HG02763 (cell line): Measurements from ENCODE around the gene MLEC.

ENCODE experiments used
- ATAC-seq: cut with Tn5 transposase; IDR thresholded peaks from one replicate; pipeline ENCODE4 v1.9.1; 2021; ENCODE audit warnings: mild to moderate bottlenecking, moderate library complexity; ENCODE audit not compliant: unreplicated experiment

The MLEC gene

GRCh38 chr12:120739031-120739762 is 52.2 kb downstream of the MLEC start:
- no peak for ATAC-seq

DNA sequence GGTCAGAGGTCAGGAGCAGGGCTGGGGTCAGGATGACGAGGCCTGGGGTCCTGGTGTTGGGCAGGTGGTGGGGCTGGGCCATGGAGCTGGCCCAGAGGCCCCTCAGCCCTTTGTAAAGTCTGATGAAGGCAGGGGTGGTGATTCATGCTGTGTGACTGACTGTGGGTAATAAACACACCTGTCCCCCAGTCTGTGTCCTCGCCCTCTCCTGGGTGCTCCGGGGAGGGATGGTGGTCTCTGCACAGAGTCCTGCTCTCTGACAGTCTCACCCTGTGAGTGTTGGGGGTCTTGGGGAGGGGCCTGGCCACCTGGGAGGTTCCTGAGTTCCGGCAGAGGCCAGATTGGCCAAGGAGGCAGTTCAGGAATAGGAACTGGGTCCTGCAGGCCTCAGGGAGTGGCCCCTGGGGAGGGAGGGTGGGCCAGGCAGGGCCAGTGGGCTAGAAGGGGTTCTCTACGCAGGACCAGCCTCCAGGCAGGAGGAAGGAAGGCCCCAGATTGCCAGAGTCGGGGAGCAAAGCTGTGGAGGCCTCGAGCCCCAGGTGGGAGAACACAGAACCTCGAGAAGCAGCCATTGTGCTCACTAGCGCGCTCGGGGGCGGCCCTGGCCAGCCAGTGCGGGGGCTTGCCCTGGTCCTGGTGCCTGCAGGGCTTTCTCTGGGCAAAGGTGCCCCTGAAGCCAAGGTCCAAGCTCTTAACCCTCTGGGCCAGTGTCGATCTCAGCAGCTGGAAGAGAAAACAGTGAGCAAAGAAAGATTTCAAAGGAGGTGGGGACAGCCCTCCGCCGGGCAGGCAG is 53.1 kb downstream of the MLEC start:
- no peak for ATAC-seq

- ATAC-seq, result no peak
Observed at GRCh38 chr12:120740871-120741270, 53.9 kb downstream of the MLEC start.

GRCh38 chr12:120741476-120742421 is 54.8 kb downstream of the MLEC start:
- ATAC-seq, result no peak

- no peak for ATAC-seq
Observed at GRCh38 chr12:120744922-120745493, 58.1 kb downstream of the MLEC start.

GRCh38 chr12:120748242-120748641 is 61.3 kb downstream of the MLEC start:
- ATAC-seq, result no peak

DNA sequence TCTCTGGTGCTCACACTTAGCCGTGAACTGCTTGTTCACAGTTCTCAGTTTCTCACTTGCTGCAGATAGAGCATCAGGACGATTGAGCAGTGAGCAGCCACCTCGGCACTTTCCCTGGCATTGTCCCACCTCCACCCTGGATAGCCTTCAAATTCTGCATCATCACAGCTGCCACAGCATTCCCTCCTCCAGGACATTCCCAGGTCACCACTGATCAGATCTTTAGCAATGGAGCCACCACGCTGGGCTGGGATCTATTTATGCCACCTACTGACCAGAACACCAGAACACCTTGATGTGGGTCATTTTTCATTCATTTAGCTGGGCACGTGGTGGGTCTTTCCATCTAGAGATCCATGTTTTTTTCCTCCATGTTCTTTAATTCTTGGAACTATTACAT is 62.3 kb downstream of the MLEC start:
- ATAC-seq, result no peak

- ATAC-seq, result no peak
Observed at GRCh38 chr12:120750806-120751205, 63.9 kb downstream of the MLEC start.

DNA sequence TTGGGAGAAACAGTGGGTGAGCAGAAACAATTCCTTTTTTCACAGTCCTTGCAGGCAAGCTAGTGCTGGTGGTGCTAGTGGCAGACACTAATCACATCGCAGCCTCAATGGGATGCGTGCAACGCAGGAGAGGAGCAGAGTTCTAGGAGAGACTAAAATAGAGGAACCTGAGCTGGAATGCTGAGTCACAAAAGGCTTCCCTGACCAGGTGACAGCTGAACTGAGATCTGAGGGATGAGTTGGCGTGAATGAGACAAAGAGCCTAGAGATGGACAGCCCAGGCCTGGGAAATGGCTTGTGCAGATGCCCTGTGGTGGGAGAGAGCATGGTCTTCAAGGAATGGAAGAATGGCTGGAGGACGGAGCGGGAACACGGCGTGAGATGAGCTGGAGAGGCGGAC is 64.4 kb downstream of the MLEC start:
- no peak for ATAC-seq
